H1 (cell line): ENCODE measurements around the gene NCOA6. TPM values are rescaled to one million over a fixed set of nuclear protein-coding genes. Genes with fewer than 3 reads are reported as not detected.

Source experiments
- POLR2AphosphoS5 ChIP-seq: IDR thresholded peaks from 2 replicates; pipeline ENCODE4 v1.6.1; 2011; ENCODE audit warnings: low read depth, low read length
- TAF1 ChIP-seq: IDR thresholded peaks from 2 replicates; pipeline ENCODE4 v1.6.1; 2011; ENCODE audit warnings: mild to moderate bottlenecking, low read depth, low read length
- polyA plus RNA-seq, 7 experiments: library from polyadenylated mRNA; depleted of rRNA in 3 of 7; stranded (reverse) in 5 of 7; unstranded in 2 of 7; fragments of >200 nt in 5 of 7; fragments of 200-250 nt in 2 of 7; gene quantifications; 1 replicate in 5 of 7; 2 replicates in 1 of 7; 4 replicates in 1 of 7; pipeline versions ENCODE4 v1.2.1 to v1.2.3, GENCODE V29; 2011 to 2013; ENCODE audit warnings: missing spikeins in 2 of 7, mixed read lengths in 2 of 7
- total RNA-seq: library from RNA; stranded (reverse); fragmentation: NEBNext Ultra II Directional; extraction: Animal tissue kit (Norgen Biotek cat#: 25700); gene quantifications from 2 replicates; pipeline ENCODE4 v1.2.1, GENCODE V29; 2021

Gene NCOA6
- total and polyA plus RNA-seq, 2 of the 8 experiments (the other 6 are each of a cell fraction or from before 2014, with no cell fraction given) = 9.0 to 9.5 TPM

- TF ChIP-seq POLR2AphosphoS5 (no peak), TAF1 (no peak)
These were observed 78.0 kb downstream of the NCOA6 start (continued) for GRCh38 chr20:34747479-34747878.
